ENCODE measurements around the gene NCOA1.
"Not testable (repeated sequence)": the region's sequence is repeated elsewhere in the genome, so short reads cannot be mapped to it uniquely, and the experiment has no call there.

NCOA1 gene

GRCh38 chr2:24505534-24506275 is 14.7 kb downstream of the NCOA1 start:
- DNase-seq (ENCODE audit: low read depth in 2 of 2): no peak

GRCh38 chr2:24507549-24507948 is 16.5 kb downstream of the NCOA1 start:
- no peak for DNase-seq (ENCODE audit: low read depth in 2 of 2)

- DNase-seq (ENCODE audit: low read depth in 2 of 2): no peak
Measured at GRCh38 chr2:24508878-24509277, 17.8 kb downstream of the NCOA1 start.

- no peak for DNase-seq (ENCODE audit: low read depth in 2 of 2)
Measured at GRCh38 chr2:24509425-24509824, 18.4 kb downstream of the NCOA1 start.

- DNase-seq (ENCODE audit: low read depth in 2 of 2): no peak
Measured at GRCh38 chr2:24509840-24510239, 18.8 kb downstream of the NCOA1 start.

GRCh38 chr2:24510771-24511170 is 19.7 kb downstream of the NCOA1 start:
- no peak for DNase-seq (ENCODE audit: low read depth in 2 of 2)

GRCh38 chr2:24511198-24511597 is 20.1 kb downstream of the NCOA1 start:
- DNase-seq (ENCODE audit: low read depth in 2 of 2): no peak

GRCh38 chr2:24511894-24512293 is 20.8 kb downstream of the NCOA1 start:
- DNase-seq (ENCODE audit: low read depth in 2 of 2): no peak

GRCh38 chr2:24512404-24512803 is 21.4 kb downstream of the NCOA1 start:
- DNase-seq (ENCODE audit: low read depth in 2 of 2): no peak

GRCh38 chr2:24512831-24513230 is 21.8 kb downstream of the NCOA1 start:
- DNase-seq (ENCODE audit: low read depth in 2 of 2): no peak

GRCh38 chr2:24513281-24514071 is 22.4 kb downstream of the NCOA1 start:
- DNase-seq (ENCODE audit: low read depth in 2 of 2): no peak

- no peak for DNase-seq (ENCODE audit: low read depth in 2 of 2)
Measured at GRCh38 chr2:24514820-24515219, 23.8 kb downstream of the NCOA1 start.

GRCh38 chr2:24515335-24515734 is 24.3 kb downstream of the NCOA1 start:
- DNase-seq (ENCODE audit: low read depth in 2 of 2): no peak

- DNase-seq (ENCODE audit: low read depth in 2 of 2): no peak
Measured at GRCh38 chr2:24515831-24516230, 24.8 kb downstream of the NCOA1 start.

GRCh38 chr2:24517247-24517646 is 26.2 kb downstream of the NCOA1 start:
- DNase-seq (ENCODE audit: low read depth in 2 of 2): no peak

GRCh38 chr2:24520175-24520574 is 29.1 kb downstream of the NCOA1 start:
- DNase-seq (ENCODE audit: low read depth in 2 of 2): no peak

- DNase-seq (ENCODE audit: low read depth in 2 of 2): no peak
Measured at GRCh38 chr2:24521162-24521857, 30.3 kb downstream of the NCOA1 start.

- no peak for DNase-seq (ENCODE audit: low read depth in 2 of 2)
Measured at GRCh38 chr2:24521975-24522639, 31.1 kb downstream of the NCOA1 start.

GRCh38 chr2:24527536-24527935 is 36.5 kb downstream of the NCOA1 start:
- DNase-seq (ENCODE audit: low read depth in 2 of 2): no peak

- no peak for DNase-seq (ENCODE audit: low read depth in 2 of 2)
Measured at GRCh38 chr2:24530796-24531195, 39.7 kb downstream of the NCOA1 start.

- DNase-seq (ENCODE audit: low read depth in 2 of 2): not testable (repeated sequence)
Measured at GRCh38 chr2:24531610-24532009, 40.6 kb downstream of the NCOA1 start.

- DNase-seq (ENCODE audit: low read depth in 2 of 2): not testable (repeated sequence)
Measured at GRCh38 chr2:24532057-24532456, 41.0 kb downstream of the NCOA1 start.
